Measurements from ENCODE around the gene LRRC8D.
"Not testable (repeated sequence)": the region's sequence is repeated elsewhere in the genome, so short reads cannot be mapped to it uniquely, and the experiment has no call there.

The LRRC8D gene

DNA sequence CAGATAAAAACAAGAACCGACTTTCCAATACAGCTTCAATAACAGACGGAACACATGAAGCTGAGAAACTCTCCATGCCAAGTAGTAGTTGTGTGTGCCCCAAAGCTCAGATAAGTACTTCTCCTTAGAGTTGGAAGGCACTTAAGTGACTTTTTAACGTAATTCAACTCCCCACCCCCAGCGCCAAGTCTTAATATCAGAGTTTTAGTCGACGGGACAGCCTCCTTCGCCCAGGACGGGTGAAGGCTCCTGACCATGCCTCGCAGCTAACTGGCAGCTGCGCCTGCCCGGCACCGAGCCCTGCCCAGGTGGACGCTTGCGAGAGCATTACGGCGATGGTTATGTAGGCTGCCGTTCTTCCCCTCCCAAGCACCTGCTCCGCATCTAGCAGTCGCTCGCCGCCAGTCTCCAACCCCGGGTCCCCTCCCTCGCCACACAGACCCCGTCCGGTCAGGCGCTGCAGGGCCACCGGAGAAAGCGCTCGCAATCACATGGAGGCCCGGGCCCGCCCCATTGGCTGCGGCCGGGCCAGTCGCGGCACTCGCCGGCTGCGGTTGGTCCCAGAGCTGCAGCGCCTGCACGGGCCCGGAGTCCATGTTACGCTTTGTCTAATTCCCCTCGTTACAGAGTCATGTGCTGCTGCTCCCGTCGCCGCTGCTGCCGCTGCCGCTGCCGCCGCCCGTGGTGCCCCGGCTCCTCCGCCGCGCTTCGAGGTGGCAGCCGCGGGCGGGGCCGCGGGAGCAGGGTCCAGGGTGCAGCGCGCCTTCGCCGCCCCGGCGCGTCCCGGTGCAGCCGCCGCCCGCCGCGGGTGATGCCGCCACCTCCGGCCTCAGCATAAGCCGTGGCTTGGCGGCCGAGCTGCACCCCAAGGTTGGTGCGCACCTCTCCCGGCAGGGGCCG, at the start of gene LRRC8D:
TSS of gene LRRC8D (plus strand) at position 611 of the 900 bp plus-strand sequence. CDS start 112,037 bp downstream, outside the sequence.
- Mint-ChIP-seq H3K4me3 (peak within 1 kb of the TSS; percentile 93), H3K9me3 (no peaks in the 10 kb centered on the region), H3K27ac (no peak within 1 kb of the TSS), H3K27me3 (ENCODE audit: low read depth, poor library complexity) (peaks cover 37% of the 10 kb centered on the region), H3K36me3 (ENCODE audit: low read depth) (peaks cover 22% of the 10 kb centered on the region), H3K4me1 (peaks cover 35% of the 10 kb centered on the region)
- TF ChIP-seq, protein P1, sequence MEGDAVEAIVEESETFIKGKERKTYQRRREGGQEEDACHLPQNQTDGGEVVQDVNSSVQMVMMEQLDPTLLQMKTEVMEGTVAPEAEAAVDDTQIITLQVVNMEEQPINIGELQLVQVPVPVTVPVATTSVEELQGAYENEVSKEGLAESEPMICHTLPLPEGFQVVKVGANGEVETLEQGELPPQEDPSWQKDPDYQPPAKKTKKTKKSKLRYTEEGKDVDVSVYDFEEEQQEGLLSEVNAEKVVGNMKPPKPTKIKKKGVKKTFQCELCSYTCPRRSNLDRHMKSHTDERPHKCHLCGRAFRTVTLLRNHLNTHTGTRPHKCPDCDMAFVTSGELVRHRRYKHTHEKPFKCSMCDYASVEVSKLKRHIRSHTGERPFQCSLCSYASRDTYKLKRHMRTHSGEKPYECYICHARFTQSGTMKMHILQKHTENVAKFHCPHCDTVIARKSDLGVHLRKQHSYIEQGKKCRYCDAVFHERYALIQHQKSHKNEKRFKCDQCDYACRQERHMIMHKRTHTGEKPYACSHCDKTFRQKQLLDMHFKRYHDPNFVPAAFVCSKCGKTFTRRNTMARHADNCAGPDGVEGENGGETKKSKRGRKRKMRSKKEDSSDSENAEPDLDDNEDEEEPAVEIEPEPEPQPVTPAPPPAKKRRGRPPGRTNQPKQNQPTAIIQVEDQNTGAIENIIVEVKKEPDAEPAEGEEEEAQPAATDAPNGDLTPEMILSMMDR (IDR thresholded peaks at IDR 0.05): no peak
- peak; percentile 82 for DNase-seq

DNA sequence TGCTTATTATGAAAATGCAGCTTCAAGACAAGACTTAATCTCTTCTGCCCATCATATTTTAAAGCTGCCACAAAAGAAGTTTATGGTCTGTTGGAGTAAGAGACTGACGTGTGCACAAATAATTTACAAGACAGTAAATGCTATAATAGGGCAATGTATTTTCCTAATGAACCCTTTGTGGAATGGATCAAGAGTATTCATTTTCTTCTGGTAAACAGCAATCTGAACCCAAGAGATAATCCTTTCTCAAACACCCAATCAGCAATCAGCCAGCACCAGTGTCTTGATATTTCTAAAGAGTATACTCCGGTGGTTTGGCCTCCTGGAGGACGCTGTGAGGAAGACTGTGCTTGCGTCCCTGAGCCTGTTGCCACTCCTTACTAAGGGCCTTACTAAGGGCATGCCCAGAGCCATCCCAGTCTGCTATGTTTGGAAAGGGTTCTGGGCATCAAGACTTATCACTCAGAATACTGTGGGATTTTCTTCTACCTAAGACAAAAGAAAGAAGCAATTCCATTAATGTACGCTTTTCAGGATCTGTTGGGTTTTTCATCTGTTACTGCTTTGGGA, 48.8 kb upstream of the LRRC8D start:
- Mint-ChIP-seq H3K9me3 (no peaks in the 10 kb centered on the region), H3K27ac (no peak overlapping the region), H3K4me1 (no peaks in the 10 kb centered on the region), H3K36me3 (ENCODE audit: low read depth) (no peaks in the 10 kb centered on the region), H3K27me3 (ENCODE audit: low read depth, poor library complexity) (peaks cover 9% of the 10 kb centered on the region), H3K4me3 (no peak overlapping the region)
- no peak for DNase-seq
- TF ChIP-seq, protein P1 (IDR thresholded peaks at IDR 0.05): no peak

GRCh38 chr1:89776104-89776503, 44.7 kb upstream of the LRRC8D start:
- not testable (repeated sequence) for H3K27ac Mint-ChIP-seq; DNase-seq; H3K36me3 Mint-ChIP-seq (ENCODE audit: low read depth)

DNA sequence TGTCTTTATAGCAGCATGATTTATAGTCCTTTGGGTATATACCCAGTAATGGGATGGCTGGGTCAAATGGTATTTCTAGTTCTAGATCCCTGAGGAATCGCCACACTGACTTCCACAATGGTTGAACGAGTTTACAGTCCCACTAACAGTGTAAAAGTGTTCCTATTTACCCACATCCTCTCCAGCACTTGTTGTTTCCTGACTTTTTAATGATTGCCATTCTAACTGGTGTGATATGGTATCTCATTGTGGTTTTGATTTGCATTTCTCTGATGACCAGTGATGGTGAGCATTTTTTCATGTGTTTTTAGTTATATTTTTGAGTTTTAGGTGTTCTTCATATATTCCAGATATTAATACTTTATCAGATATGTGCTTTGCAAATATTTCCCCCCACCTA, 43.6 kb upstream of the LRRC8D start:
- H3K9me3 Mint-ChIP-seq; H3K4me3 Mint-ChIP-seq; H3K27ac Mint-ChIP-seq; DNase-seq; H3K36me3 Mint-ChIP-seq (ENCODE audit: low read depth): not testable (repeated sequence)
- Mint-ChIP-seq H3K27me3 (ENCODE audit: low read depth, poor library complexity) (peaks cover 15% of the 10 kb centered on the region), H3K4me1 (peaks cover 11% of the 10 kb centered on the region)

More at GRCh38 chr1:89776104-89776503, 44.7 kb upstream of the LRRC8D start:
- H3K4me1 Mint-ChIP-seq, H3K9me3 Mint-ChIP-seq, H3K4me3 Mint-ChIP-seq: not testable (repeated sequence)
- peaks cover 12% of the 10 kb centered on the region for H3K27me3 Mint-ChIP-seq (ENCODE audit: low read depth, poor library complexity)

DNA sequence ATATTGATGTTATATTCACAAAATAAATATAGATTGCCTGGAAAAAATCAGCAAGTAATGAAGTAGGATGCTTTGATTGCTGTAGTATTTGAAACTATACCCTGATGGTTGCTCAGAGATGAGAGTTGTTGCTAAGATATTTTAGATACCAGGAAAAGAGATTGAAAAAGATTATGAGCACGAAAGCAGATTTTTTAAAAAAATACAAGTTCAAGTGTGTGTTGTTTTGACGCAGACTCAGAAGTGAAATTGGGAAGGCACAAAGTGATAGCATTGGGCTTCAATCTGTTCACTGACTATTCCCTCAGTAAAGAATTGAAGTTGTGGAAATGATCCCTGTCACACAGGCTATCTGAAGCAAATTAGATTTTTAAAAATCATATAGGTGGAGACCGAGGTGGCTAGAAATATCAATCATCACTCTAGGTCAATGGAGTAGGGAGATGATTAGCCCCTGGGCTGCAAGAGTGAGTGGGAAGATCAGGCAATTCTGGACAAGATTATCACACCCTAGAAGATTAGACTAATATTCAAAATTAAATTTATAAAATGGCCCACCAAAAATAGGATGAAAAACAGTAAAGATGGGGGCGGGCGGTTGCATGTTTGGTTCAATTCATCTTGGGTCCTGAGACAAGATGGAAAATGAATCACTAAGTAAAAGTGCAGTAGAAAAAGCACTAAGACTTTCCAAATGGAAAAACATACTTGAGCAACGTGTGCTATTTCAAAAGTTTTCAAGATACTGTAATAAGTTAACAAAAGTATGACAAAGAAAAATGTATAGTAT, 41.5 kb upstream of the LRRC8D start:
- TF ChIP-seq, protein P1 (IDR thresholded peaks at IDR 0.05): no peak
- DNase-seq: no peak
- H3K4me3 Mint-ChIP-seq: no peak overlapping the region

GRCh38 chr1:89780721-89781120, 40.1 kb upstream of the LRRC8D start:
- H3K9me3 Mint-ChIP-seq: no peaks in the 10 kb centered on the region
- DNase-seq: no peak
- H3K36me3 Mint-ChIP-seq (ENCODE audit: low read depth): no peaks in the 10 kb centered on the region
- H3K27me3 Mint-ChIP-seq (ENCODE audit: low read depth, poor library complexity): peaks cover 11% of the 10 kb centered on the region
- no peak overlapping the region for H3K27ac Mint-ChIP-seq
- TF ChIP-seq, protein P1 (IDR thresholded peaks at IDR 0.05): no peak
- peaks cover 25% of the 10 kb centered on the region for H3K4me1 Mint-ChIP-seq
- no peak overlapping the region for H3K4me3 Mint-ChIP-seq

More for the DNA sequence above, 41.5 kb upstream of the LRRC8D start:
- Mint-ChIP-seq H3K36me3 (ENCODE audit: low read depth) (no peaks in the 10 kb centered on the region), H3K27ac (no peak overlapping the region), H3K27me3 (ENCODE audit: low read depth, poor library complexity) (peaks cover 15% of the 10 kb centered on the region), H3K9me3 (no peaks in the 10 kb centered on the region), H3K4me1 (peaks cover 19% of the 10 kb centered on the region)
